Measurements from ENCODE around the gene RTEL1. TPM values are rescaled to one million over a fixed set of nuclear protein-coding genes. Genes with fewer than 3 reads are reported as not detected.

RTEL1 gene
- total RNA-seq, 1 experiment from 2014 or later, result 43.0 TPM

GRCh38 chr20:63651942-63652191 lies 6.2 kb upstream of the RTEL1 start:
- Histone ChIP-seq H2AFZ (ENCODE audit: low read length) (peak overlapping the region; percentile 26; the same call in 1 of the 2 replicates), H3K4me1 (ENCODE audit: insufficient read depth, low read length) (peaks cover 11% of the 10 kb centered on the region), H3K9me2 (replicated peaks; ENCODE audit: low read length) (no peaks in the 10 kb centered on the region), H3K36me3 (ENCODE audit: low read depth, low read length) (no peaks in the 10 kb centered on the region), H3K4me3 (ENCODE audit: low read length) (peak overlapping the region; percentile 47; the same call in 1 of the 2 replicates), H4K20me1 (ENCODE audit: low read length) (no peaks in the 10 kb centered on the region), H3K4me2 (ENCODE audit: low read length) (peak overlapping the region; percentile 65), H3K27ac (ENCODE audit: low read length) (no peak overlapping the region), H3K79me2 (ENCODE audit: low read length) (no peaks in the 10 kb centered on the region), H3K27me3 (ENCODE audit: low read length) (peaks cover 14% of the 10 kb centered on the region), H3K9ac (ENCODE audit: low read length) (no peak overlapping the region), H3F3A (ENCODE audit: low read length, unreplicated experiment) (no peaks in the 10 kb centered on the region), H3K9me3 (ENCODE audit: low read length) (no peaks in the 10 kb centered on the region)
- TF ChIP-seq CTCF (conservative IDR thresholded peaks at IDR 0.05; ENCODE audit: low read depth, low read length), result no peak
- TF ChIP-seq EZH2 (IDR thresholded peaks at IDR 0.05; ENCODE audit: low read length, unreplicated experiment), result no peak
- TF ChIP-seq EZH2phosphoT487 (IDR thresholded peaks at IDR 0.05; ENCODE audit: borderline replicate concordance, low read length), result no peak
- no TSS peak for BruUV-seq (replicated peaks)
- ChIA-PET POLR2A (ENCODE audit: unreplicated experiment) (no interaction called here), CTCF (interaction anchor here (0.6 kb wide), 1 partner anchor 10 kb away, joined by 4 read pairs; no protein-coding TSS in a partner anchor)
- intact Hi-C loops (cut with micrococcal nuclease), result no loop called here
- DNase-seq (no peak), ATAC-seq (peak; percentile 29)

- DNase-seq (no peak), ATAC-seq (peak; percentile 6; the same call in 1 of the 2 replicates)
- H3K79me2 ChIP-seq (ENCODE audit: low read length), result no peaks in the 10 kb centered on the region
- intact Hi-C loops (cut with micrococcal nuclease), result no loop called here
- peak overlapping the region; percentile 47 for H3K4me3 ChIP-seq (ENCODE audit: low read length)
- H3K27ac ChIP-seq (ENCODE audit: low read length), result no peak overlapping the region
- ChIA-PET CTCF (interaction anchor here (0.6 kb wide), 1 partner anchor 10 kb away, joined by 4 read pairs; no protein-coding TSS in a partner anchor), POLR2A (ENCODE audit: unreplicated experiment) (interaction anchor here (0.6 kb wide), 1 partner anchor 52 kb away, joined by 8 read pairs; no protein-coding TSS in a partner anchor)
- H3F3A ChIP-seq (ENCODE audit: low read length, unreplicated experiment), result no peaks in the 10 kb centered on the region
- no peak overlapping the region for H2AFZ ChIP-seq (ENCODE audit: low read length)
- no peak overlapping the region for H3K9ac ChIP-seq (ENCODE audit: low read length)
- H4K20me1 ChIP-seq (ENCODE audit: low read length), result no peaks in the 10 kb centered on the region
- no peaks in the 10 kb centered on the region for H3K9me3 ChIP-seq (ENCODE audit: low read length)
- H3K9me2 ChIP-seq (replicated peaks; ENCODE audit: low read length), result no peaks in the 10 kb centered on the region
- H3K4me2 ChIP-seq (ENCODE audit: low read length), result peak overlapping the region; percentile 65
- H3K27me3 ChIP-seq (ENCODE audit: low read length), result peaks cover 14% of the 10 kb centered on the region
- TF ChIP-seq CTCF (conservative IDR thresholded peaks at IDR 0.05; ENCODE audit: low read depth, low read length) (no peak), EZH2 (IDR thresholded peaks at IDR 0.05; ENCODE audit: low read length, unreplicated experiment) (peak; percentile 81)
- no peaks in the 10 kb centered on the region for H3K36me3 ChIP-seq (ENCODE audit: low read depth, low read length)
- H3K4me1 ChIP-seq (ENCODE audit: insufficient read depth, low read length), result peaks cover 11% of the 10 kb centered on the region
- no TSS peak for BruUV-seq (replicated peaks)
These were observed 5.7 kb upstream of the RTEL1 start for GRCh38 chr20:63652192-63652980.
